Medulla oblongata (tissue), 1 donor: Measurements from ENCODE around the gene CD55.
"Not testable (repeated sequence)": the region's sequence is repeated elsewhere in the genome, so short reads cannot be mapped to it uniquely, and the experiment has no call there.

Experiments
- DNase-seq: peaks from one replicate; pipeline ENCODE4 v3.0.0-alpha.2; 2015; ENCODE audit errors: extremely low spot score

Gene CD55

GRCh38 chr1:207305489-207305873 lies 16.0 kb upstream of the CD55 start:
- no peak for DNase-seq

DNA sequence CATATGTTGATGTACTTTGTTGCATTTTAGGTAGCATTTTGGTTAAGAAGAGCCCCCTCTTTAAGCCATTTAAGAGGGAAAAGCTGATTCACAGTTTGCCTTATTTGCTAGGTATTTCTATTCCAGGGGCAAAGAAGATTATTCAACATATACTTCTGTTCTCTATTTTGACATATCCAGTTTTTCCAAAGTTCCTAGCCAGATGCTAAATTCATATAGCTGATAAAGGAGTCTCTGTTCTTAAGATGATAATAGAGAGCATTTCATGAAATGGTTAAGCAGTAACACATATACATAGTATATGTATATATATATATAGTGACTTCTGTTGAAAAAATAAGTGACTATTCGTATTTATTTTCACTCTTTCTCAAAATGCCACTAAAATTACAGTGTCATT lies 15.5 kb upstream of the CD55 start:
- no peak for DNase-seq

DNA sequence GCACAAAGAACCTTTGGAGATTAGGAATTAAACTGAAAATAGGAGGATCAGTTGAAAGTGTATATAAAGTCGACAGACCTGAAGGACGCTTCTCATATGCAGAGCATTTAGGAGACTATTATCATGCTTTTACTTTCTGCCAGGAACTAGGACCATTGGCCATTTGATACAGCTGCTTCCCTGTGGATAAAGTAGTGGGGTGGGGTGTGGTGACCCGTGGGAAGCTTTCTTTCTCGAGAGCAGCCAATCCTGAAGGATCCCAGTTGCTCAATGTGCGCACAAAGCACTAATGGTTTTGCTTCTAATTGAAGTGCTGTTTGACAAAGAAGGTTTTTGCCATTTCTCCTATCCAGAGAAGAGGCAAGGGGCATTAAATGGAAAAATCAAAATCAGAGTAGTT lies 14.9 kb upstream of the CD55 start:
- no peak for DNase-seq

DNA sequence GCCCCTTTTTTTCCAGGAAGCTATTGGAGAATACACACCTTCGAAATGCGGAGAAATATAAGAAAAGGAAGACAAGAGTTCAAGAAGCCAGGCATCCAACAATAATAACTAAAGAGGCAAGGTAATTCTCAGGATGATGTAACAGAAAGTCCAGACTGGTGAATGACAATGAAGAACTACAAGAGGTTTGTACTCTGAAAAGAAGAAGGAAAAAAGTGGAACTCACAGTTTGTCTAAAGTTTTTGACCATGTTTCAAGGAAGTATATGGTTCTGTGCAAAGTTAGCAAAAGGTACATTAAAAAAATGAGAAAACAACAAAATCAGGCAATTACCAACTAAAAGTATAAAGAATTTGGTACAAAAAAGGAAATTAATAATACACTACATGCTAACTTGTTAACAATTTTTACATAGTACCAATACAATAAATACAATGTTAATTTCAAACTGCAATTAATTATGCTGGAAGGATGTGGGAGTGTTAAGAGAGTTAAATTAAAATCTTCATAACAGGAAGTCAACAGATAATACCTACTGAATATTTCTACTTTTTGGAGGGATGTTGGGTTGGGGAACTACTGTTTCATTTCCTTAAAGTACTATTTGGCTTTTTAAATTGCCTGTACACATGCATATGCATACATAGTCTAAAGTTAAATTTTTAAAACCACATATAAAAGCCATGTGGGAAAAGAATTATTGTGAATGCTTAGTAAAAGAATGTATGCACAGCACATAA lies 12.9 kb upstream of the CD55 start:
- DNase-seq = peak; percentile 28

- peak; percentile 35 for DNase-seq
These were observed 11.7 kb upstream of the CD55 start for GRCh38 chr1:207309745-207310273.

DNA sequence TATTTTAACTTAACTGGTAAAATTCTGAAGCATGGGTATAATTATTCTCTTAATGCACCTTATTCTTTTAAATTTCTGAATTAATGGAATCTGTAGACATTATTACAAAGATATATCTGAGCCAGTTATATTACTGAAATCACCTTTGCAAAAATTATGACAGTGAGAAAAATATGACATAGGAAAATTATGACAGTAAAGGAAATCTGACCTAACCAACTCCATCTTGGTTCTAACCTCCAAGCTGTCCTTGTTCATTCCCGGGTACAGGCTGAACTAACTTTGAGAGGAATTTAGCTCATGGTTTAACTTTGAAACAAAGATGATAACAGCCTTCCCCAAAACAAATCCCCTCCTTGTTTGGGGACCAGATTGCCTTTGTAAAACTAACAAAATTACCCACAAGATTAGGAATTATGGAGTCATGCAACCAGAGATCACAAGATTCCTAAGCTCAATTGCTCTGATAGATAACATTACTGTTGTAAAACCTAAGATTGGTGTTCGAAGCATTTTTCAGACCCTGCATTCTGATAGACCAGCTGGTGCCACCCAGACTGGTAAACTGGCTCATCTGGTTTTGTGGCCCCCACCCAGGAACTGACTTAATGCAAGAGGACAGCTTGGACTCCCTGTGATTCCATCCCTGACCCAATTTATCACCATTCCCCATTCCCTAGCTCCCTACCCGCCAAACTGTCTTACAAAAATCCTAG lies 9.4 kb upstream of the CD55 start:
- no peak for DNase-seq

DNA sequence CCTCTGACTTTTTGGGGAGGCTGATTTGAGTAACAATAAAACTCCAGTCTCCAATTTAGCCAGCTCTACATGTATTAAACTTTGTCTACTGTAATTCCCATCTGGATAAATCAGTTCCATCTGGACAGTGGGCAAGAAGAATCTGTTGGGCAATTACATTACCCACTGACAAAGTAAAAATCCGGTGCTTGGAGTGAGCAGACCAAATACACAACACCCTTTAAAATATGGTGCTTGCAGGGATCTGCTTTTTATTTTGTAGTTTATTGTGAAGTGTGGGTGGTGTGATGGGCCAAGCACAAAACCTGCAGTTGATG lies 8.9 kb upstream of the CD55 start:
- no peak for DNase-seq

DNA sequence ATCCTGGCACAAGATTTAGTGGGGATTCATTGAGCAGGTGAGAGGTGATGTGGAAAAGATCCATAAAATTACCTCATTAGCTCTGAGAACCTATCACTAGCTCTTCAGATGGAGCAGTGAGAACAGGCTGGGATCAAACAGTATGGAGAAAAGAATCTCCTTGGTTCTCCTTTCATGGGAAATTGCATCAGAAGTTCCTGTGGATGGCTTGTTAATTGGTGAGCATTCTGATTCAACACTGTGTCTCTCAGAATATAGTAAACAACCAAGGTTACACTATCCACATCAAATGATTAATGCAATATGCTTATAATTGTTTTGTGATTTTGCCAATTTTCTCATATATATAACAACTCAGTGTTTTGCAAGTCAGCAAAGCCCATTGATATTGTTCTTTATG lies 8.3 kb upstream of the CD55 start:
- no peak for DNase-seq

DNA sequence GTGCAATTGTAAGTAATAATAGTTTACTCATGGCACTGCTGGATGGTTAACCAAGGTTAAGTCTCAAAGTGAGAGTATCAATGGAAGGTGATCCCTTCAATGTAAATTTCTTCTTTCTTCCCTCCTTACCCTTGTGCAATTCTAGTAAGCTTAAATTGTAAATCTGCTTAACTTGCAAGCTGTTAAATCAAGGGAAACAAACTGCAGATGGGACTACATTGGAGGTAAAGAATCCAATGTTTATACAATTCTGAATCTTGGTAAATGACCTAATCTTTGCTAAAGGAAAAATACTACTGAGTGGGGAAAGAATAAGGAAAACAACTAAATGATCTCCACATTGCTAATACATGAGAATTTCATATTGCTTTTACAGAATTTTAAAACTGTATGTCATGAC lies 6.7 kb upstream of the CD55 start:
- DNase-seq = no peak

- no peak for DNase-seq
These were observed 6.0 kb upstream of the CD55 start for GRCh38 chr1:207315435-207315834.

- DNase-seq = no peak
These were observed 5.3 kb upstream of the CD55 start for GRCh38 chr1:207316141-207316540.

GRCh38 chr1:207316622-207317391 lies 4.7 kb upstream of the CD55 start:
- DNase-seq = peak; percentile 52

DNA sequence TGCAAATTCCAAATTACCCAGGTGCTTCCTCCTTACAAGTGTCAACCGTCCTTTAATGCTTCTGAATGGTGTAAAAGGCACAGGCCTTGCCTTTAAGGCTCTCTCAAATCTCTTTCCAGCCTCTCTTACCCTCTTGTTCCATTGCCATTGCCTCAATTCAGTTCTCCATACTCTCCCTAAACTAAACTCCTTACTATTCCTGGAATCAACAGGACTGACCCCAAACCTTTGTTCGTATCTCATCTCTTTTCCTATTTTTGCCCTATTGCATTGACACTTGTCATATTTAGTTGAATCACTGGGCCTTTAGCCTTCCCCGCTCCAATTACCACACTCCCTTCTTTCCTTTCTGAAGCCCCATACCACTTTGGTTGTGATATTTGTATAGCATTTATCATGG lies 3.9 kb upstream of the CD55 start:
- DNase-seq = no peak

- DNase-seq = no peak
These were observed 3.3 kb upstream of the CD55 start for GRCh38 chr1:207318072-207318619.

- no peak for DNase-seq
These were observed 2.3 kb upstream of the CD55 start for GRCh38 chr1:207319199-207319598.

DNA sequence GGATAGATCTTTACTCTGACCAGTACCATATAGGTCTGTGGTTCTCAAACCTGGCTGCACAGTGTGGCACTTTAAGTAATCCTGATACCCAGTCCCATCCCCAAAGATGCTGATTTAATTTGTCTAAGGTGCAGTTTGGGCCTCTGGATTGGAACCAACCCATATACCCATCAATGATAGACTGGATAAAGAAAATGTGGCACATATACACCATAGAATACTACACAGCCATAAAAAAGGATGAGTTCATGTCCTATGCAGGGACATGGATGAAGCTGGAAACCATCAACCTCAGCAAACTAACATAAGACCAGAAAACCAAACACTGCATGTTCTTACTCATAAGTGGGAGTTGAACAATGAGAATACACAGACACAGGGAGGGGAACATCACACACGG lies 1.4 kb upstream of the CD55 start:
- DNase-seq = not testable (repeated sequence)

DNA sequence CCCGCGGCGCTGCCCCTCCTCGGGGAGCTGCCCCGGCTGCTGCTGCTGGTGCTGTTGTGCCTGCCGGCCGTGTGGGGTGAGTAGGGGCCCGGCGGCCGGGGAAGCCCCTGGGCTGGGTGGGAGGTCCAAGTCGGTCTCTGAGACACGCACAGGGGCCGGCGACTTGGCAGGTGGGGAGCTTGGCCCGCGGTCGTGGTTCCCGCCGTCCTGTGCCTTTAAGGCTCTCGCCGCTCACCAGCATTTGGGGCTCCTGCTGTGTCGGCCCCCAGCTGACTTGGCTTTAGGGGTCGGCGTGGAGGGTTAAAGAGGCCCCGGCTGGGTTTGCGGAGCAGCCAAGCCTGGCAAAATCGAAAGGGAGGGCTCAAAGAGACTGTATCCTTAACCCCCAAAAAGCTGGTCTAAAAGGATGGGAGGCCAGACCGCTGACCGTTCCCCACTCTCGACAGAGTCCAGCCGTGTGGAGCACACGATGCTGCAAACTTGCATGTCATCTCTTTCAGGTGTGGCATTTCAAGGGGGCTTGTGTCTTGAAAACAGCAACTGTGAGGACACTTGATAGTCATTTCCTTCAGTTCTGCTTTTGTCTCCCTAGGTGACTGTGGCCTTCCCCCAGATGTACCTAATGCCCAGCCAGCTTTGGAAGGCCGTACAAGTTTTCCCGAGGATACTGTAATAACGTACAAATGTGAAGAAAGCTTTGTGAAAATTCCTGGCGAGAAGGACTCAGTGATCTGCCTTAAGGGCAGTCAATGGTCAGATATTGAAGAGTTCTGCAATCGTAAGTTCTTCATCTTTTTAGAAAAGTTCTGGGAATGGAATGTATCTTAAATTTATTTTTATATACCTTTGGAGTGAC lies 540 bp downstream of the CD55 start:
- DNase-seq = peak; percentile 59

- no peak for DNase-seq
These were observed 2.1 kb downstream of the CD55 start for GRCh38 chr1:207323425-207324225.

- DNase-seq = no peak
These were observed 6.5 kb downstream of the CD55 start for GRCh38 chr1:207328004-207328403.

GRCh38 chr1:207328908-207329440 lies 7.5 kb downstream of the CD55 start:
- no peak for DNase-seq
